ENCODE data around the gene MYL4.

GRCh38 chr17:47199627-47200324, 9.4 kb upstream of the MYL4 start:
- TF ChIP-seq CTCF (IDR thresholded peaks at IDR 0.05) (no peak), POLR2A (IDR thresholded peaks at IDR 0.05) (no peak)
